Cardiac fibroblast (primary cell): ENCODE results near the gene SRRM1.

Experiments
- DNase-seq, 2 donors: peaks; one replicate each; pipeline versions ENCODE4 v3.0.0 to v3.0.0-alpha.2; 2010; ENCODE audit warnings: low read depth in 2 of 2
- H3K4me3 ChIP-seq, 2 donors: replicated peaks in 1 of 2; 1 replicate in 1 of 2; 2 replicates in 1 of 2; pipeline ENCODE4 v1.5.1; 2011; ENCODE audit warnings: low read depth in 2 of 2, low read length in 2 of 2, mild to moderate bottlenecking in 2 of 2, moderate library complexity in 1 of 2
- CTCF ChIP-seq: IDR thresholded peaks from one replicate; pipeline ENCODE4 v1.5.1; 2011; ENCODE audit warnings: low read depth, mild to moderate bottlenecking, low read length, inconsistent platforms

The SRRM1 gene

GRCh38 chr1:24640288-24640687, 2.8 kb upstream of the SRRM1 start:
- H3K4me3 ChIP-seq = no peak overlapping the region
- DNase-seq = peak; percentile 18 to 23
- TF ChIP-seq CTCF = no peak

GRCh38 chr1:24641646-24642151, 1.4 kb upstream of the SRRM1 start:
- peak overlapping the region; percentile 49 to 51 for H3K4me3 ChIP-seq
- no peak for TF ChIP-seq CTCF
- peak; percentile 47 for DNase-seq

GRCh38 chr1:24643363-24644099, 429 bp downstream of the SRRM1 start:
- TF ChIP-seq CTCF = no peak
- H3K4me3 ChIP-seq = peak overlapping the region; percentile 90 to 98
- peak in 1 of 2 donors; percentile 9 for DNase-seq

- no peak for DNase-seq
- TF ChIP-seq CTCF = no peak
- peak overlapping the region; percentile 90 to 98 for H3K4me3 ChIP-seq
These were observed 940 bp downstream of the SRRM1 start for GRCh38 chr1:24644100-24644384.

- DNase-seq = no peak
- TF ChIP-seq CTCF = no peak
These were observed 5.8 kb downstream of the SRRM1 start for GRCh38 chr1:24648919-24649318.

GRCh38 chr1:24652382-24652781, 9.3 kb downstream of the SRRM1 start:
- no peak for TF ChIP-seq CTCF
- no peak for DNase-seq

More at GRCh38 chr1:24648919-24649318, 5.8 kb downstream of the SRRM1 start:
- H3K4me3 ChIP-seq = no peak overlapping the region

GRCh38 chr1:24654010-24654409, 10.9 kb downstream of the SRRM1 start:
- H3K4me3 ChIP-seq = no peak overlapping the region
- DNase-seq = no peak
- no peak for TF ChIP-seq CTCF

More at GRCh38 chr1:24652382-24652781, 9.3 kb downstream of the SRRM1 start:
- H3K4me3 ChIP-seq = no peak overlapping the region
